Bronchial epithelial cell (primary cell): ENCODE data around the gene RNF10. TPM values are rescaled to one million over a fixed set of nuclear protein-coding genes. Genes with fewer than 3 reads are reported as not detected.
A peak's percentile ranks its signal among the peaks of the same experiment; 100 is the strongest.
"Not testable (repeated sequence)": the region's sequence is repeated elsewhere in the genome, so short reads cannot be mapped to it uniquely, and the experiment has no call there.

ENCODE experiments used
- DNase-seq: peaks from one replicate; pipeline ENCODE4 v3.0.0-alpha.2; 2010; ENCODE audit warnings: low read depth
- FAIRE-seq: peaks from 2 replicates; lab custom pipeline; 2011; peaks lifted over from hg19 to GRCh38; lab: Jason Lieb, UNC
- H3K27me3 ChIP-seq: 2 replicates; pipeline ENCODE4 v1.5.1; 2011; ENCODE audit warnings: low read length; ENCODE audit not compliant: control insufficient read depth, insufficient read depth
- H3K36me3 ChIP-seq: 2 replicates; pipeline ENCODE4 v1.5.1; 2011; ENCODE audit warnings: low read length; ENCODE audit not compliant: control insufficient read depth, insufficient read depth
- H3K4me3 ChIP-seq: 2 replicates; pipeline ENCODE4 v1.5.1; 2011; ENCODE audit warnings: mild to moderate bottlenecking, low read depth, low read length, control low read depth
- total RNA-seq: library from RNA; depleted of rRNA; stranded (reverse); fragments of >200 nt; gene quantifications from 2 replicates; pipeline ENCODE4 v1.2.1, GENCODE V29; 2014
- TF ChIP-seq, protein P1 (sequence below): IDR thresholded peaks from 2 replicates; pipeline ENCODE4 v1.5.1; 2011; ENCODE audit warnings: mild to moderate bottlenecking, moderate library complexity, low read length, control low read depth, inconsistent platforms; ENCODE audit not compliant: insufficient read depth, severe bottlenecking

The RNF10 gene
- total RNA-seq, 1 donor from 2014 or later, result 138 TPM

DNA sequence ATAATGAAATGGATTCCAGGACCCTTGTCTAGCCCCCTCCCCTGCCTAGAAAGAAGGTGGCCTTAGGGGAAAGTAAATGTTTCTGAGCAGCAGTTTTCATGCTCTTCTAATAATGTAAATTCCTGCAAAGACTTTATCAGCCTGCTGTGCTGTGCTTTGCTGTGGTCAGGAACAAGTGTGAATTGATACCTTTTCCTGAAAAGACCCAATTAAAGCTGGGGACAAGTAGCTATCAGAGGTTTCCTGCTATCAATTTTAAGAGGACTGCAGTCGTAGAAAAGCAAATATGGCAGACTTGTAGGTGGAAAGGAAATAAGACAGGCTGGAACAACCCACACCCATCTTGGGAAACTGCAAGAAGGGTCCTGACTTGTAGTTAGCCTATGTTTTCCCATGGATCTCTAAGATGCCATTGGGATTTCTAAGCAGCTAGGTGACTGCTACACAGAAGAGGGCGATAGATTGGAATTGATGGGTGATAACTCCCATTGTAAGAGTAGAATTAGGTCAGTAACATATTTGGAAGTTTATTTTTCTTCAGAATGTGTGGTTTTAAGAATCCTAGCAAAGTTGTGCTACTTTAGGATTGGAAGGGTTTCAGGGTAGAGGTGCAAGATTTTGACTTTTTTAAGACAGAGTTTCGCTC lies 35.2 kb upstream of the RNF10 start:
- no peak overlapping the region for H3K4me3 ChIP-seq
- H3K36me3 ChIP-seq, result peaks cover 2% of the 10 kb centered on the region
- FAIRE-seq, result no peak

DNA sequence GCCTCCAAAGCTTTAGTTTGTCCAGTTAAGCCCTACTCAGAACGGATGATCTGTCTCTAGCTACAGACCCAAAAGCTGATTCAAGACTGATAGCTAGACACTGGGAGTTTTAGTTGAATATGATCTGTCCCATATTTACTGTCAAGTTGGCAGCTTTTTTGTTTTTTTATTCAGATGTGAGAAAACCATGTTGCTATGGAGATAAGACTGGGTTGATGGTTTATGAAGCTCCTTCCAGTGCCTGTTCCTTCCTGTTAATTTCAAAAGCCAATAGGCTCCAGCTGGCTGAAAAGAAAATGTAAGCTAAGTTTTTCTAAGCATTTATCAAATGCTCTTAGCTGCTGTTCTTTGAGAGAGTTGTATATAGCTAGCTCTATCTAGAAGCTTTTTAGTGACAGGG lies 33.6 kb upstream of the RNF10 start:
- H3K4me3 ChIP-seq, result no peak overlapping the region
- no peaks in the 10 kb centered on the region for H3K27me3 ChIP-seq
- peaks cover 2% of the 10 kb centered on the region for H3K36me3 ChIP-seq
- FAIRE-seq, result no peak
- TF ChIP-seq, protein P1, sequence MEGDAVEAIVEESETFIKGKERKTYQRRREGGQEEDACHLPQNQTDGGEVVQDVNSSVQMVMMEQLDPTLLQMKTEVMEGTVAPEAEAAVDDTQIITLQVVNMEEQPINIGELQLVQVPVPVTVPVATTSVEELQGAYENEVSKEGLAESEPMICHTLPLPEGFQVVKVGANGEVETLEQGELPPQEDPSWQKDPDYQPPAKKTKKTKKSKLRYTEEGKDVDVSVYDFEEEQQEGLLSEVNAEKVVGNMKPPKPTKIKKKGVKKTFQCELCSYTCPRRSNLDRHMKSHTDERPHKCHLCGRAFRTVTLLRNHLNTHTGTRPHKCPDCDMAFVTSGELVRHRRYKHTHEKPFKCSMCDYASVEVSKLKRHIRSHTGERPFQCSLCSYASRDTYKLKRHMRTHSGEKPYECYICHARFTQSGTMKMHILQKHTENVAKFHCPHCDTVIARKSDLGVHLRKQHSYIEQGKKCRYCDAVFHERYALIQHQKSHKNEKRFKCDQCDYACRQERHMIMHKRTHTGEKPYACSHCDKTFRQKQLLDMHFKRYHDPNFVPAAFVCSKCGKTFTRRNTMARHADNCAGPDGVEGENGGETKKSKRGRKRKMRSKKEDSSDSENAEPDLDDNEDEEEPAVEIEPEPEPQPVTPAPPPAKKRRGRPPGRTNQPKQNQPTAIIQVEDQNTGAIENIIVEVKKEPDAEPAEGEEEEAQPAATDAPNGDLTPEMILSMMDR, result no peak
- DNase-seq, result no peak

More for the DNA sequence above, 35.2 kb upstream of the RNF10 start:
- H3K27me3 ChIP-seq, result no peaks in the 10 kb centered on the region
- TF ChIP-seq, protein P1, result no peak
- DNase-seq, result peak; percentile 41

DNA sequence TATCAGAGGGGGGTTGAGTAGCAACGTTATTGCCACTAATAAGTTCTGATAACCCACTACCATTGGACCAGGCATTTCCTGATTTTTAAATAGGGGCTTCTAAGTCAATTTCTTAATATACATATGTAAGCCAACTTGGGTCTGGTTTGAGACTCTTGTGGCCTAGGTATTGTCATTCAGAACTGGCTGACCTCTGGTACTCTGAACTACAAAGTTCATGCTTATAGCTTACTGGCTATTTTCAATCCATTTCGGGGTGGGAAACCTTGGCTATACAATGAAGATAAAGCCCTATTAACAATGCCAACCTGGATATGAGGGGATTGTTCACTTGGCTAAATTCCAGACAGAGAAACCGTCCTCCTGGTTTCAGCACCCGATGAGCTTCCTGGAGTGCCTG lies 29.6 kb upstream of the RNF10 start:
- H3K27me3 ChIP-seq, result no peaks in the 10 kb centered on the region
- FAIRE-seq, result no peak
- H3K4me3 ChIP-seq, result no peak overlapping the region
- no peak for DNase-seq
- H3K36me3 ChIP-seq, result peaks cover 2% of the 10 kb centered on the region
- TF ChIP-seq, protein P1, result no peak

DNA sequence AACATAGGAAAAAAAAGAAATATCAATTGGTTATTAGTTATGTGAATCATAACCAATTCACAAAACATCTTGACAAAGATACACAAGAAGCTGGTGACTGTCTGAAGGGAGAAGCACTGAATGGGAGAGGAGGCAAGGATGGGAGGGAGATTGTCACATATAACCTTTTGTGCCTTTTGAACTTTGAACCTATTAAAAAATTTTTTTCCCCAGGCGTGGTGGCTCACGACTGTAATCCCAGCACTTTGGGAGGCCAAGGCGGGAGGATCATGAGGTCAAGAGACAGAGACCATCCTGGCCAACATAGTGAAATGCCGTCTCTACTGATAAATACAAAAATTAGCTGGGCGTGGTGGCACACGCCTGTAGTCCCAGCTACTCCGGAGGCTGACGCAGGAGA lies 25.6 kb upstream of the RNF10 start:
- Histone ChIP-seq H3K4me3 (no peak overlapping the region), H3K27me3 (no peaks in the 10 kb centered on the region), H3K36me3 (peaks cover 1% of the 10 kb centered on the region)
- DNase-seq (no peak), FAIRE-seq (no peak)
- TF ChIP-seq, protein P1, result no peak

DNA sequence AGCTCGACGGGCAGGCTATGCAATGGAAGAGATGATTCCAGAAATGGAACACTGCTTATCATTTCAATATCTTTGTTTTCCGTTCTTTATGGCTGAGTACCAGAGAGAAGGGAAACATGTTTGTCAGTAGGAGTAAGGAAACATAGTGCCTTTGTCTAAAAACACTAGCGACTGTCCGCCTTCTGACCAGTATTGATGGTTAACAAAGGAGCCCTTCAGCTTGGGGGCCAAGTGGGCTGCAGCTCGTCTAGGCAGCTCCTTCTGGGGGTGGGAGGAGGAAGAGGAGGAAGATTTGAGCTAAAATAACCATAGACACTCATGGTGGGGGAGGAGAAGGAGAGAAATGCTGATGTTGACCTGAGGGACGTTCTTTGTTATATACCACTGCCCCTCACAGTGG lies 20.2 kb upstream of the RNF10 start:
- DNase-seq, result no peak
- Histone ChIP-seq H3K27me3 (no peaks in the 10 kb centered on the region), H3K4me3 (no peak overlapping the region), H3K36me3 (peaks cover 6% of the 10 kb centered on the region)
- FAIRE-seq, result no peak
- TF ChIP-seq, protein P1, result no peak

DNA sequence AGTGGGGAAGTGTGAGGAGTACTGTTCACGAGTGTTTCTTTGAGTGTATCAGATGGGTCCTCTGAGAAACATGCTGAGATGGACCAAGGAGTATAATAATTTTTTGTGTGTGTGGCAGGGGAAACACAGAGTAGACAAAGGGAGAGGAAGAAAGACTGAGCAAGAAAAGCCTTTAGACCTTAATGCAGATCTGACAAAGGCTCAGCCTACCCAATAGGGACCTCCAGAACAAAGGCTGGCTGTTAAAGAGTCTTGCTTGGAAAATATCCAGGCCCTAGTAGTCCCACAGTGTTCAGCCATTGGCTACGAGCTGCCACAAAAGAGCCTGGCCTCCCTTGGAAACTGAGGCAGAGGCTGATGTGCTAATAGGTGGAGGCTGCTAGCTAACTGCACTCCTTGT lies 18.7 kb upstream of the RNF10 start:
- TF ChIP-seq, protein P1, result no peak
- DNase-seq (no peak), FAIRE-seq (no peak)
- no peaks in the 10 kb centered on the region for H3K27me3 ChIP-seq
- no peak overlapping the region for H3K4me3 ChIP-seq
- peaks cover 6% of the 10 kb centered on the region for H3K36me3 ChIP-seq

DNA sequence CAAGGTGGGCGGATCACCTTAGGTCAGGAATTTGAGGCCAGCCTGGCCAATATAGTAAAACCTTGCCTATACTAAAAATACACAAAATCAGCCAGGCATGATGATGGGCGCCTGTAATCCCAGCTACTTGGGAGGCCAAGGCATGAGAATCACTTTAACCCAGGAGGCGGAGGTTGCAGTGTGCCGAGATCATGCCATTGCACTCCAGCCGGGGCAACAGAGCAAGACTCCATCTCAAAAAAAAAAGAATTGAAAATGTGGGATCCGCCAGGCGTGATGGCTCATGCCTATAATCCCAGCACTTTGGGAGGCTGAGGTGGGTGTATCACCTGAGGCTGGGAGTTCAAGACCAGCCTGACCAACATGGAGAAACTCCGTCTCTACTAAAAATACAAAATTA lies 14.8 kb upstream of the RNF10 start:
- FAIRE-seq, DNase-seq, H3K27me3 ChIP-seq, H3K4me3 ChIP-seq, H3K36me3 ChIP-seq: not testable (repeated sequence)
